ENCODE measurements around the gene ZBTB2. TPM values are rescaled to one million over a fixed set of nuclear protein-coding genes. Genes with fewer than 3 reads are reported as not detected.

Gene ZBTB2
- polyA plus RNA-seq, 1 of the 3 experiments (the other 2 are of a cell fraction), result 6.7 TPM

DNA sequence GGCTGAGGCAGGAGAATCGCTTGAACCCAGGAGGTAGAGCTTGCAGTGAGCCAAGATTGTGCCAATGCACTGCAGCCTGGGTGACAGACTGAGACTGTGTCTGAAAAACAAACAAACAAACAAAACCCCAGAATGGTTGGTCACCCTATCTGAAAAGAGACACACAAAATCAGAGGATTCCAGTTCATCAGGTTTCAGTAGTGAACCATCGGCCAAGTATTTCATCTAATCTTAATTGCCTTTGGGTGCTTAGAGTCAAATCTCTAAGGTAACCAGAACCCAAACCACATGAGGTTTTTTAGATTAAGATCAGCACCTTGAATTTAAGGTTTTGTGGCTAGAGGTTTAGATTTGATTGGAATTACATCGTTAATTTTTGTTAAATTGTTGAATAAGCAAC, 8.3 kb upstream of the ZBTB2 start (continued):
- TF ChIP-seq TAF1 (IDR thresholded peaks at IDR 0.05; ENCODE audit: borderline replicate concordance, low read depth, low read length) (no peak), TCF12 (IDR thresholded peaks at IDR 0.05) (no peak), EP300 (IDR thresholded peaks at IDR 0.05; ENCODE audit: borderline replicate concordance in 1 of 2, low read depth in 1 of 2, low read length in 1 of 2) (no peak)
- TF ChIP-seq, protein P1, sequence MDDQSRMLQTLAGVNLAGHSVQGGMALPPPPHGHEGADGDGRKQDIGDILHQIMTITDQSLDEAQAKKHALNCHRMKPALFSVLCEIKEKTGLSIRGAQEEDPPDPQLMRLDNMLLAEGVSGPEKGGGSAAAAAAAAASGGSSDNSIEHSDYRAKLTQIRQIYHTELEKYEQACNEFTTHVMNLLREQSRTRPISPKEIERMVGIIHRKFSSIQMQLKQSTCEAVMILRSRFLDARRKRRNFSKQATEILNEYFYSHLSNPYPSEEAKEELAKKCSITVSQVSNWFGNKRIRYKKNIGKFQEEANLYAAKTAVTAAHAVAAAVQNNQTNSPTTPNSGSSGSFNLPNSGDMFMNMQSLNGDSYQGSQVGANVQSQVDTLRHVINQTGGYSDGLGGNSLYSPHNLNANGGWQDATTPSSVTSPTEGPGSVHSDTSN (IDR thresholded peaks at IDR 0.05), result no peak

DNA sequence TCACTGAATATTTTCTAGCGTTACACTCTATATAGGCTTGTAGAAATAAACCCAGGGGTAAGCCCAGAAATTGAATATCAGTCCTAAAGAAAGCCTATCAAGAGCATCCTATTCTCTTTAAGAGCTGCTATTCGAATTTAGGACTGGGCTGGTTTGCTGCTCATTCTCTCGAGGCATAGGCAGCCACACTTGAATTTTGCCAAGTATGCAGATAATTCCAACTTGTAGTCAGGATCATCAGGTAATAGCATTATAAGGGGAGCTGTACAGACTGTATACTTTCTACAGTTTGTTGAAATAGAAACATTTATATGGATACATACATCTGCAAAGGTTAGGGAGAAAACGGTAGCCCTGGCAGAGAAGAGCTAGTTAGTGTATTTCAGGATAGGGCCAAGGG, 2.1 kb upstream of the ZBTB2 start:
- CTCF ChIA-PET, result interaction anchor here (1.0 to 4.8 kb wide), 2 partner anchors 12 to 13 kb away, joined by 7 to 44 read pairs; no protein-coding TSS in a partner anchor
- peak overlapping the region; percentile 76 to 92; a peak in 1 of 4 replicates for H3K4me3 ChIP-seq (ENCODE audit: low read depth in 2 of 2, low read length in 1 of 2)
- no peak for DNase-seq
- H3K9me3 ChIP-seq, result no peaks in the 10 kb centered on the region; the same call in 1 of the 2 replicates
- no peaks in the 10 kb centered on the region for H3K27me3 ChIP-seq (ENCODE audit: insufficient read depth)
- H3F3A ChIP-seq (replicated peaks; ENCODE audit: insufficient read depth), result peaks cover 30% of the 10 kb centered on the region
- peak overlapping the region; percentile 95; the same call in 1 of the 2 replicates for H3K9ac ChIP-seq
- H3K27ac ChIP-seq (ENCODE audit: low read depth in 2 of 2, low read length in 1 of 2), result peak overlapping the region in 1 of 2 experiments; percentile 98; a peak in 1 of 4 replicates
- POLR2A ChIA-PET, result no interaction called here
- 71% methylated on average over 4 of the region's 4 CpGs for WGBS (ENCODE audit: low lambda C conversion rate)
- TF ChIP-seq MXI1 (IDR thresholded peaks at IDR 0.05; ENCODE audit: low read depth, low read length) (no peak), GATA2 (CRISPR knock-in tag; IDR thresholded peaks at IDR 0.05) (no peak), NRF1 (IDR thresholded peaks at IDR 0.05; ENCODE audit: low read depth, low read length) (no peak), EP300 (IDR thresholded peaks at IDR 0.05; ENCODE audit: borderline replicate concordance in 1 of 2, low read depth in 1 of 2, low read length in 1 of 2) (no peak), MEF2A (IDR thresholded peaks at IDR 0.05; ENCODE audit: borderline replicate concordance, low read depth) (no peak), FOSL2 (IDR thresholded peaks at IDR 0.05; ENCODE audit: borderline replicate concordance, low read depth) (no peak), RCOR1 (IDR thresholded peaks at IDR 0.05; ENCODE audit: low read length) (no peak), TAF1 (IDR thresholded peaks at IDR 0.05; ENCODE audit: borderline replicate concordance, low read depth, low read length) (no peak), TEAD4 (IDR thresholded peaks at IDR 0.05; ENCODE audit: borderline replicate concordance, insufficient read depth) (no peak), JUND (IDR thresholded peaks at IDR 0.05) (no peak), FOXM1 (IDR thresholded peaks at IDR 0.05; ENCODE audit: low read depth) (no peak), SMC3 (IDR thresholded peaks at IDR 0.05; ENCODE audit: low read depth, low read length) (no peak), ELF1 (IDR thresholded peaks at IDR 0.05) (no peak), GABPA (IDR thresholded peaks at IDR 0.05; ENCODE audit: low read depth) (no peak), SIN3A (IDR thresholded peaks at IDR 0.05; ENCODE audit: borderline replicate concordance, low read depth, low read length) (no peak)
- TF ChIP-seq, protein P2, sequence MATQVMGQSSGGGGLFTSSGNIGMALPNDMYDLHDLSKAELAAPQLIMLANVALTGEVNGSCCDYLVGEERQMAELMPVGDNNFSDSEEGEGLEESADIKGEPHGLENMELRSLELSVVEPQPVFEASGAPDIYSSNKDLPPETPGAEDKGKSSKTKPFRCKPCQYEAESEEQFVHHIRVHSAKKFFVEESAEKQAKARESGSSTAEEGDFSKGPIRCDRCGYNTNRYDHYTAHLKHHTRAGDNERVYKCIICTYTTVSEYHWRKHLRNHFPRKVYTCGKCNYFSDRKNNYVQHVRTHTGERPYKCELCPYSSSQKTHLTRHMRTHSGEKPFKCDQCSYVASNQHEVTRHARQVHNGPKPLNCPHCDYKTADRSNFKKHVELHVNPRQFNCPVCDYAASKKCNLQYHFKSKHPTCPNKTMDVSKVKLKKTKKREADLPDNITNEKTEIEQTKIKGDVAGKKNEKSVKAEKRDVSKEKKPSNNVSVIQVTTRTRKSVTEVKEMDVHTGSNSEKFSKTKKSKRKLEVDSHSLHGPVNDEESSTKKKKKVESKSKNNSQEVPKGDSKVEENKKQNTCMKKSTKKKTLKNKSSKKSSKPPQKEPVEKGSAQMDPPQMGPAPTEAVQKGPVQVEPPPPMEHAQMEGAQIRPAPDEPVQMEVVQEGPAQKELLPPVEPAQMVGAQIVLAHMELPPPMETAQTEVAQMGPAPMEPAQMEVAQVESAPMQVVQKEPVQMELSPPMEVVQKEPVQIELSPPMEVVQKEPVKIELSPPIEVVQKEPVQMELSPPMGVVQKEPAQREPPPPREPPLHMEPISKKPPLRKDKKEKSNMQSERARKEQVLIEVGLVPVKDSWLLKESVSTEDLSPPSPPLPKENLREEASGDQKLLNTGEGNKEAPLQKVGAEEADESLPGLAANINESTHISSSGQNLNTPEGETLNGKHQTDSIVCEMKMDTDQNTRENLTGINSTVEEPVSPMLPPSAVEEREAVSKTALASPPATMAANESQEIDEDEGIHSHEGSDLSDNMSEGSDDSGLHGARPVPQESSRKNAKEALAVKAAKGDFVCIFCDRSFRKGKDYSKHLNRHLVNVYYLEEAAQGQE (IDR thresholded peaks at IDR 0.05; ENCODE audit: low read depth, low read length), result no peak
- TF ChIP-seq, protein P3, sequence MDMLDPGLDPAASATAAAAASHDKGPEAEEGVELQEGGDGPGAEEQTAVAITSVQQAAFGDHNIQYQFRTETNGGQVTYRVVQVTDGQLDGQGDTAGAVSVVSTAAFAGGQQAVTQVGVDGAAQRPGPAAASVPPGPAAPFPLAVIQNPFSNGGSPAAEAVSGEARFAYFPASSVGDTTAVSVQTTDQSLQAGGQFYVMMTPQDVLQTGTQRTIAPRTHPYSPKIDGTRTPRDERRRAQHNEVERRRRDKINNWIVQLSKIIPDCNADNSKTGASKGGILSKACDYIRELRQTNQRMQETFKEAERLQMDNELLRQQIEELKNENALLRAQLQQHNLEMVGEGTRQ (IDR thresholded peaks at IDR 0.05; ENCODE audit: borderline replicate concordance, low read depth, low read length), result no peak
- TF ChIP-seq, protein P1 (IDR thresholded peaks at IDR 0.05), result no peak
- peaks cover 8 to 25% of the 10 kb centered on the region in 2 experiments for H3K36me3 ChIP-seq (replicated peaks in 1 of 2; ENCODE audit: control insufficient read depth in 1 of 2, insufficient read depth in 2 of 2, low read length in 1 of 2)
- H2AFZ ChIP-seq (ENCODE audit: low read depth), result no peak overlapping the region
- peak overlapping the region; percentile 97 for H3K4me2 ChIP-seq
- H3K79me2 ChIP-seq (ENCODE audit: insufficient read depth), result peaks cover 84% of the 10 kb centered on the region
- H3K4me1 ChIP-seq (ENCODE audit: control insufficient read depth in 1 of 2, insufficient read depth in 2 of 2, low read depth in 1 of 2, low read length in 1 of 2), result peaks cover 19 to 20% of the 10 kb centered on the region in 2 experiments
- no peaks in the 10 kb centered on the region for H3K9me2 ChIP-seq
- peaks cover 68% of the 10 kb centered on the region for H4K20me1 ChIP-seq (ENCODE audit: insufficient read depth)

Measured in SK-N-SH (cell line).